HG02938 (cell line): ENCODE data around the gene DMD.

Experiments used
- ATAC-seq: cut with Tn5 transposase; IDR thresholded peaks from one replicate; pipeline ENCODE4 v1.9.1; 2021; ENCODE audit warnings: mild to moderate bottlenecking, moderate library complexity; ENCODE audit not compliant: unreplicated experiment

DMD gene

GRCh38 chrX:31796624-31797023 is 1414.7 kb downstream of the DMD start:
- no peak for ATAC-seq

- ATAC-seq, result no peak
Observed at GRCh38 chrX:31747411-31747810, 1463.9 kb downstream of the DMD start.

DNA sequence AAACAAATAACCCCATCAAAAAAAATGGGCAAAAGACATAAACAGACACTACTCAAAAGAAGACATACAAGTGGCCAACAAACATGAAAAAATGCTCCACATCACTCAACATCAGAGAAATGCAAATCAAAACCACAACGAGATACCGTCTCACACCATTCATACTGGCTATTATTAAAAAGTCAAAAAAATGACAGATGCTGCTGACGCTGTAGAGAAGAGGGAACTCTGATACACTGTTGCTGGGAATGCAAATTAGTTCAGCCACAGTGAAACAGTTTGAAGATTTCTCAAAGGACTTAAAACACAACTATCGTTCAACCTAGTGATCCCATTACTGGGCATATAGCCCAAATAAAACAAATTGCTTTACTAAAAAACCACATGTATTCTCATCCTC is 1468.3 kb downstream of the DMD start:
- peak; percentile 54 for ATAC-seq

DNA sequence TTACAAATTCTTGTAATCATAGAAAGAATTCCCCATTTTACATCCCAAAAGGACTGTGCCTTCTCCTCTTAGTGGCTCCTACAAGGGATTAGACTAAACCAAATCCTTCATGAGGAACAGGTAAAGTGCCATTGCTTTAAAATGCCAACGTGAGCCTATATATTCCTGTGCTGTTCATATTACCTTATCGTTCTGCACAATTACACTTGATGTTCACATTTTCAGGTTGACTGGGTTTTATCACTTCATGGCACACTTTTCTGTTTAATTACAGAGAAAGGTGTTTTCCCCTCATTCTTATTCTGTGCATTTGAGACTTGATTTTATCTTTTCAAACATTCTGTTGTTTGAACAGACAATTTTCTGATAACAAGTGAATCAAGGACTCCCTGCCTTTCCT is 1493.9 kb downstream of the DMD start:
- ATAC-seq, result no peak

DNA sequence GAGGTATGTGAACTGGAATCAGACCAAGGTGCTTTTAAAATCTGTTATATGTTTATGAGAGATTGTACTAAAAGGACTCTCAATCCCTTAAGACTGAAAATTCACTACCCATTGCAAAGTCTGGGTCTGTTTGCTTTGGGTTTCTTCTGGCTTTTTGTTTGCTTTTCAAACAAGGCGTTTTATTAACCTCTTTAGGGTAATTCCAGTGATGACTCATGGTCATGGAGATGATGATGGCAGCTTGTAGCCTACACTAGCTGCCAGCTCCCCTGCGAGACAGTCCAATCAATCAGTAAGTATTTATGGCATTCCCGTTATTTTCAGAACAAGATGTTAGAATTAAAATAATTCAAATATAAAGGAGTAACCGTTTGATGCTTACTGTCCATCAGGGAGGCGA is 1495.7 kb downstream of the DMD start:
- no peak for ATAC-seq

GRCh38 chrX:31714797-31715196 is 1496.6 kb downstream of the DMD start:
- ATAC-seq, result no peak

DNA sequence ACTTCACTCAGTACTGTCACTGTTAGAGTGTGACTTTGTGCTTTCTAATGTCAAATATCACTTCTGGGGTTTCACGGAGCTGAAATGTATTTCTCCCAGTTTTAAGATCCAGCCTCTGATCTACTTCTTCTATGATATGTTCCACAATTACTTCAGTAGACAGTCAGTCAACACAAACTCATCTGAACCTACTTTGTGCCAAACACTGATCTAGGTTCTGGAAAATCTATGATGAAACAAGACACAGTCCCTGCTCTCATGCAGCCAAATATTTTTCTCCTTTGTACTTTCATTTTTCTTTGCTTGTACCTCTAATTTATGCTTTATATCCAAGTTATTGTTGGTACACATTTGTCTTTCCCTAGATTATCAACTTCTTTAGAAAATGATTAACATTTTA is 1498.2 kb downstream of the DMD start:
- ATAC-seq, result no peak

- no peak for ATAC-seq
Observed at GRCh38 chrX:31711166-31711565, 1500.2 kb downstream of the DMD start.

DNA sequence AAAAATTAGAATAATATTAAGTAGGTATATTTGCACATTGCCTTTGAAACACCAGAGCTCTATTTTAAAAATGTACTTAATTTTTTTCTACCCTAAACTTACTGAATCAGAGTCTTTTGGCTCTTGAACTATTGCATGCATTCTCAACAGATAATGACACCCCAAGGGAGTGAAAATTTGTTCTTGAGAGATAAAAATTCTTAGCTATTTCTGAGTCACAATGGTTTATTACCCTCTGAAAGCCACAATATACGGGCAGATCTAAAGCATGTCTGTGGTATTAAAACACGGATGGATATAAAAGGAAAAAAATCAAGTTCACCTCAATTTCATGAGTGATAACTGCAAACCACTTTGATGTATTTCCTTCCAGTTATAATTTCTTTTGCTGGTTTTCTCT is 1503.2 kb downstream of the DMD start:
- ATAC-seq, result no peak

GRCh38 chrX:31706466-31706865 is 1504.9 kb downstream of the DMD start:
- no peak for ATAC-seq

DNA sequence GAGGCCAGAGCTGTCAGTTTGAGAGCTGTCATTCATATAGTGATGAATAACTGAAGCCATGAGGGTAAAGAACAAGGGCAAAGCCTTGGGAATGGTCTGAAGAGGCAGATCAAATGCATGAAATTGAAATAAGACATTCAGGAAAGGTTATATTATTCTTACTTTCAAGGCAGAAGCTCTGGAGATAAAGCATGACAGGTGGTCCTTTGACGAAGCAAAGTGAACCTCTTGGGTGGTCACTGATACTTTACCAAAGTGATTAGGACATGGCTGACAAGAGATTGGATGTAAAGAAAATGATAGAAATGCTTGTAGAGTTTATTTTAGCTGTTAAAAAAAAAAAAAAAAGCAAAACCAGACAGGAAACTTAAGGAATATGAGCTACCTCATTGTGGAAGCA is 1505.5 kb downstream of the DMD start:
- ATAC-seq, result no peak

DNA sequence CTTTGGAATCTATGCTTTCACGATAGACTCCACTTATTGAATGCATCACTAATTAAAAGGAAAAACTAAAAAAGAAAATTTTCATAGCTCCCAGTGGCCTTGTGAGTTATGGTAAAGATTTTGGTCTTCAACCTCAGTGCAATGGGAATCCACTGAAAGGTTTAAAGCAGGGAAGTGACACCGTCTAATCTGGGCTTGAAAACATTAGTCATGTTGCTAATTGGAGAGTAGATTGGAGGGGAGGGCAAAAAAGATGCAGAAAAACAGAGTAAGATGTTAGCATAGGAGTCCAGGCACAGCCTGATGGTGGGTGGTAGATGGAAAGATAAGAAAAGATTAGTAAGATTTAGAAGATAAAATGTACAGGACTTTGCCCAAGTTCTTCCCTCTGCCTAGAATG is 1506.4 kb downstream of the DMD start:
- no peak for ATAC-seq

DNA sequence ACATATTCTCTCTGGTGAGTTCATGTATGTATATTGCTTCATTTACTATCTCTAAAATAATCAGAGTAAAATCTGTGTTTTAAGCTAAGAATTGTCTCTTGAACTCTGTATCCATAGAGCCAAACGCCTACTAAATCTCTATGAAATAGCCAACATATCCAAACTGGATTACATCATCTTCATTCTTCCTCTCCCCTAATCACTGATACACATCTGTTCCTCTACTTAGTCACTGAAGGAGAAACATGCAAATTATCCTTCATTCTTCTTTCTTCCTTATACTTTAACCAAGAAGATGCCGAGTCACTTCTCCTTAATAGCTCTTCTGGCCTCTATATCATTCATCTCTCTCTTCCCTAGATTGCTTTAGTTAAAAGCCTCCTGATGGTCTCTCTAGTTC is 1509.1 kb downstream of the DMD start:
- ATAC-seq, result no peak

- no peak for ATAC-seq
Observed at GRCh38 chrX:31697294-31697916, 1513.9 kb downstream of the DMD start.

GRCh38 chrX:31679861-31680260 is 1531.5 kb downstream of the DMD start:
- ATAC-seq, result no peak

DNA sequence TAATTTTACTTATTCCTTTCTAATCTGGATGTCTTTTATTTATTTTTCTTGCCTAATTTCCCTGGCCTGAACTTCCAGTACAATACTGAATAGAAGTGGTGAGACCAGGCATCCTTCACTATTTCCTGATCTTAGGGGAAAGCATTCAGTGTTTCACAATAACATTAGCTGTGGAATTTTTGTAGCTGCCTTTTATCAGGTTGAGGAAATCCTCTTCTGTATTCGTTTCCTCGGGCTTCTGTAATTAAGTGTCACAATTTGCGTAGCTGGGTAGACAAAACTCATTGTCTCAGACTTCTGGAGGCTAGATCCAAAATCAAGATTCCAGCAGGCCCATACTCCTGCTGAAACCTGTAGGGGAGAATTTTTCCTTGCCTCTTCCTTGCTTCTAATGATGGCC is 1541.1 kb downstream of the DMD start:
- ATAC-seq, result no peak

- ATAC-seq, result no peak
Observed at GRCh38 chrX:31665454-31665853, 1545.9 kb downstream of the DMD start.

DNA sequence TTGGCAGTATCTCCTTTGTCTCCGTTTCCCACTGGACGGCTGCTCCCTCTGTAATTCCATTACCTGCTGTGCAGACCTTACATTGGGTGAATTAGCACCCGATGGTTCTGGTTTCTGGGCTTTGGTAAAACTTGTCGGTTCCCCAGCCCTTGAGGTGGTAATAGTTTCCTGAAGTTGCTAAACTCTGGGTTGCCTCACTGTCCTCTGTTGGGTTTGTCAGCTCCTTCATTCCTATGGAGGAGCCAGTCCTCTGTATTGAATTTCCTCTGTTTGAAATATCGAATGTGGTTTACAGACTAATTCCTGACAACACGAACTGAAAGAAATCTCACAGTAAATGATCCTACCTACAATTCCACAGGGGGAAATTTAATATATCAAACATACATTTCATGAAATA is 1548.2 kb downstream of the DMD start:
- no peak for ATAC-seq

DNA sequence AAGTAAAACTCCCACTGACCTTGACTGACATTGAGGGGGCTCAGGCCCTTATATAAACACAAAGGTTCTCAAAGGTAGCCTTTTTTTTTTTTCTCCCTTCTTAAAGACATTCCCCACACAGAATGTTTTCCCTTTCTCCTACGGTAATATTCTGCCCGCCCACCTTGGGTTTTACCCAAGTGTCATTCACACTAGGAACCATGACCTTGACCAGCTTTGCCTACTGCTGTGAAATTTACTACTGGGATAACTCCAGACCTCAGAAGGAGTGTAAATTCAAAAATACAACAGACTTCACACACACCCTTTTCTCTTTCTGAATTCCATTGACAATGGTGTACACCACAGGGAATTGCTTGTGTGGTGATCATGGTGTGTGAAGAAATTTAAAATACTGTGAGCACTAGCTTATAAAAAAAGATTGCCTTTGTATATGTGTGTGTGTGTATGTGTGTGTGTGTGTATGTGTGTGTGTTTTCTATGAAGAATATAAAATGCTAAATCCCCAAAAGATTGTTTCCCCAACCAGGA is 1550.0 kb downstream of the DMD start:
- ATAC-seq, result no peak

DNA sequence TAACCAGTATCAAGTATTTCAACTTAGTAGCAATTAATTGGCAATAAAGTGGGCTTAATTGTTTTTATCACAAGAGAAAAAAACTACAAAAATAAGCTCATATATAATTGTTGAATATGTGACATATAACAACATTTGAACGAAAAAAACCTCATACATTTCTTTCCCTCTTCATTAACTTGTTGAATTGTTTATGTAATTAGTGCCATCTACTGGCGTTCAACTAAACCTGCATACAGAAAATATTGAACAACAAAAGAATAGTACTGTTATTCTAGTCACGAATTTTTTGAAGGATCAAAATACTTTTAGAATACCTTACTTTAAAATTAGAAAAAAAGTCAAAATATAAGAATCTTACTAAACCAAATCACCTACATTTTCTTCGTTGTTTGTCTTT is 1553.0 kb downstream of the DMD start:
- no peak for ATAC-seq

DNA sequence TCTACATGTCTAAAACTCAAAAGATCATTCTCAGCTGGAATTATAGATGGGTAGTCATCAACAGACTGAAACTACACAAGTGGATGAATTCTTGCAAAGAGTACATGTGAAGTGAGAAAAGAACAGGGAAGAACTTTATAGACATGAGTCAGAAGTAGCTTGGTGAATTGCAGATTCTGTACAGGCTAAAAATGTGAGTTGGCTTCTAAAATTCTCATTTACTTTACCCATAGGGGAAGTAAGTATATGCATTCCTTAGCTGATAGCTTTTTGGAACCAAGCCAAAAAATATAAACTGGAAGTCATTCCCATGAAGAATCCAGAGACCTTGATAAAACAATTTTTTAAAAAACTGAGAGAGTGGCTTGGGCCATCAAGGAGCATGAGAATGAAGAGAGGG is 1555.3 kb downstream of the DMD start:
- ATAC-seq, result no peak

GRCh38 chrX:31653422-31653821 is 1557.9 kb downstream of the DMD start:
- no peak for ATAC-seq

DNA sequence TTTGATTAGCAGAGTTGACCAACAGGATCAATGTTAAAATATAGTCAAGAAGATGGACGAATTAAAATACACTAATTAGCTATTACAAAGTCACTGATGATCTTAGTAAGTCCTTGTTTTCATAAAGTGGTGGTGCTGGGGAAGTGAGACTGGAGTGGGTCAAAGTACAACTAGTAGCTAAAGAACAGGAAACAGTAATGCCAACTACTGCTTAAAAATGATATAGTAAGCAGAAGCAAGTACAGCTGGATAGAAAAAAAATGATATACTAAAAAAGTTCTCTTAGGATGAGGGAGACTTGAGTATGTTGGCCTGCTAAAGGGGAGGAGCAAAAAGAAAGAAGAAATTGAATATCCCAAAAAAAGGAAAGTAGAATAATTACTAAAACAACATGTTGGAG is 1558.7 kb downstream of the DMD start:
- no peak for ATAC-seq
